WTC11 (cell line): Measurements from ENCODE around the gene ZSCAN16. TPM values are rescaled to one million over a fixed set of nuclear protein-coding genes. Genes with fewer than 3 reads are reported as not detected.

ENCODE experiments used
- ATAC-seq: fragments of 200-7000 bp; cut with Tn5 transposase; 2 replicates; pipeline ENCODE4 v1.10.0; 2021; ENCODE audit warnings: mild to moderate bottlenecking, moderate library complexity
- CTCF ChIA-PET: fragments of 300-600 bp; sonication (Branson Sonifier 250); formaldehyde crosslinking; loops from one replicate; lab custom pipeline; 2021; ENCODE audit warnings: antibody characterized with exemption; lab: Charles Lee
- POLR2A ChIA-PET: fragments of 350-600 bp; sonication (Branson Sonifier 250); formaldehyde crosslinking; loops from one replicate; lab custom pipeline; 2021; ENCODE audit warnings: antibody characterized with exemption; lab: Charles Lee
- DNase-seq: peaks from one replicate; pipeline ENCODE4 v3.0.0; 2021; ENCODE audit warnings: low spot score
- H3K27ac Mint-ChIP-seq: 2 replicates; pipeline ENCODE4 v1.8.0; 2021; ENCODE audit warnings: mixed read lengths
- H3K27me3 Mint-ChIP-seq: 2 replicates; pipeline ENCODE4 v1.8.0; 2021; ENCODE audit warnings: low read depth, mild to moderate bottlenecking, moderate library complexity, mixed read lengths
- H3K36me3 Mint-ChIP-seq: 2 replicates; pipeline ENCODE4 v1.8.0; 2021; ENCODE audit warnings: mixed read lengths
- H3K4me1 Mint-ChIP-seq: 2 replicates; pipeline ENCODE4 v1.8.0; 2022; ENCODE audit warnings: mixed read lengths
- H3K4me3 Mint-ChIP-seq: 2 replicates; pipeline ENCODE4 v1.8.0; 2021; ENCODE audit warnings: mild to moderate bottlenecking, moderate library complexity, mixed read lengths
- H3K9me3 Mint-ChIP-seq: 2 replicates; pipeline ENCODE4 v1.8.0; 2021; ENCODE audit warnings: mixed read lengths
- CBFB ChIP-seq: sonication (generic); formaldehyde crosslinking; IDR thresholded peaks from 2 replicates; pipeline ENCODE4 v1.8.1; 2022; ENCODE audit warnings: mild to moderate bottlenecking, low read depth, missing genetic modification reagents
- CREB1 ChIP-seq: sonication (generic); formaldehyde crosslinking; IDR thresholded peaks from 2 replicates; pipeline ENCODE4 v1.8.0; 2023; ENCODE audit warnings: mild to moderate bottlenecking, missing genetic modification reagents
- CREM ChIP-seq: sonication (generic); formaldehyde crosslinking; IDR thresholded peaks from 2 replicates; pipeline ENCODE4 v1.8.1; 2022; ENCODE audit warnings: mild to moderate bottlenecking, missing genetic modification reagents, moderate library complexity
- ELF4 ChIP-seq: sonication (generic); formaldehyde crosslinking; IDR thresholded peaks from 2 replicates; pipeline ENCODE4 v1.8.1; 2022; ENCODE audit warnings: low read depth, mild to moderate bottlenecking, moderate library complexity, missing genetic modification reagents
- ESRRA ChIP-seq: sonication (generic); formaldehyde crosslinking; IDR thresholded peaks from 2 replicates; pipeline ENCODE4 v1.8.1; 2022; ENCODE audit warnings: mild to moderate bottlenecking, missing genetic modification reagents, borderline replicate concordance
- FOXK1 ChIP-seq: sonication (generic); formaldehyde crosslinking; IDR thresholded peaks from 2 replicates; pipeline ENCODE4 v1.8.0; 2022; ENCODE audit warnings: mild to moderate bottlenecking, moderate library complexity, missing genetic modification reagents
- FOXP1 ChIP-seq: sonication (generic); formaldehyde crosslinking; IDR thresholded peaks from 2 replicates; pipeline ENCODE4 v1.8.0; 2022; ENCODE audit warnings: missing genetic modification reagents, mild to moderate bottlenecking, moderate library complexity, borderline replicate concordance
- GRHL2 ChIP-seq: fragments of 250-450 bp; sonication (Bioruptor Pico); IDR thresholded peaks from 2 replicates; pipeline ENCODE4 v1.8.0; 2022; ENCODE audit warnings: mild to moderate bottlenecking, moderate library complexity; ENCODE audit not compliant: insufficient replicate concordance, severe bottlenecking
- NFE2L1 ChIP-seq: sonication (generic); formaldehyde crosslinking; IDR thresholded peaks from 2 replicates; pipeline ENCODE4 v1.8.1; 2023; ENCODE audit warnings: missing genetic modification reagents
- NR2C2 ChIP-seq: sonication (generic); formaldehyde crosslinking; IDR thresholded peaks from 2 replicates; pipeline ENCODE4 v1.8.0; 2022; ENCODE audit warnings: mild to moderate bottlenecking, missing genetic modification reagents
- PRRX2 ChIP-seq: fragments of 250-450 bp; sonication (Bioruptor Pico); IDR thresholded peaks from 2 replicates; pipeline ENCODE4 v1.8.0; 2021; ENCODE audit warnings: mild to moderate bottlenecking
- SOX15 ChIP-seq: fragments of 250-450 bp; sonication (Bioruptor Pico); IDR thresholded peaks from 2 replicates; pipeline ENCODE4 v1.9.0; 2021; ENCODE audit warnings: mild to moderate bottlenecking
- ZNF138 ChIP-seq: sonication (generic); formaldehyde crosslinking; conservative IDR thresholded peaks from 2 replicates; pipeline ENCODE4 v1.8.1; 2022; ENCODE audit warnings: mild to moderate bottlenecking, moderate library complexity, missing genetic modification reagents
- ZNF423 ChIP-seq: fragments of 250-450 bp; sonication (Bioruptor Pico); IDR thresholded peaks from 2 replicates; pipeline ENCODE4 v2.1.2; 2022; ENCODE audit warnings: mild to moderate bottlenecking, moderate library complexity
- total RNA-seq: library from RNA; stranded (reverse); gene quantifications from 3 replicates; pipeline ENCODE4 v1.2.3, GENCODE V29; 2021
- TF ChIP-seq, protein P1 (sequence below): sonication (generic); formaldehyde crosslinking; IDR thresholded peaks from 2 replicates; pipeline ENCODE4 v1.8.0; 2023; ENCODE audit warnings: missing genetic modification reagents, mild to moderate bottlenecking, borderline replicate concordance
- TF ChIP-seq, protein P2 (sequence below): fragments of 250-450 bp; sonication (Bioruptor Pico); IDR thresholded peaks from 2 replicates; pipeline ENCODE4 v2.1.2; 2022; ENCODE audit warnings: mild to moderate bottlenecking, moderate library complexity
- TF ChIP-seq, protein P3 (sequence below): fragments of 250-450 bp; sonication (Bioruptor Pico); IDR thresholded peaks from 2 replicates; pipeline ENCODE4 v1.8.0; 2021; ENCODE audit warnings: mild to moderate bottlenecking
- TF ChIP-seq, protein P4 (sequence below): sonication (generic); formaldehyde crosslinking; IDR thresholded peaks from 2 replicates; pipeline ENCODE4 v1.8.1; 2023; ENCODE audit warnings: mild to moderate bottlenecking, missing genetic modification reagents
- TF ChIP-seq, protein P5 (sequence below): sonication (generic); formaldehyde crosslinking; IDR thresholded peaks from 2 replicates; pipeline ENCODE4 v1.8.1; 2022; ENCODE audit warnings: low read depth, mild to moderate bottlenecking, moderate library complexity, missing genetic modification reagents, borderline replicate concordance
- TF ChIP-seq, protein P6 (sequence below): sonication (generic); formaldehyde crosslinking; IDR thresholded peaks from 2 replicates; pipeline ENCODE4 v1.8.1; 2023; ENCODE audit warnings: mild to moderate bottlenecking, missing genetic modification reagents, moderate library complexity
- TF ChIP-seq, protein P7 (sequence below): sonication (generic); formaldehyde crosslinking; IDR thresholded peaks from 2 replicates; pipeline ENCODE4 v1.8.1; 2023; ENCODE audit warnings: mild to moderate bottlenecking, moderate library complexity, missing genetic modification reagents
- TF ChIP-seq, protein P8 (sequence below): fragments of 250-450 bp; sonication (Bioruptor Pico); IDR thresholded peaks from 2 replicates; pipeline ENCODE4 v1.9.0; 2021; ENCODE audit warnings: moderate library complexity, mild to moderate bottlenecking, inconsistent platforms, borderline replicate concordance

Gene ZSCAN16
- total RNA-seq, 1 experiment from 2014 or later: 7.1 TPM

DNA sequence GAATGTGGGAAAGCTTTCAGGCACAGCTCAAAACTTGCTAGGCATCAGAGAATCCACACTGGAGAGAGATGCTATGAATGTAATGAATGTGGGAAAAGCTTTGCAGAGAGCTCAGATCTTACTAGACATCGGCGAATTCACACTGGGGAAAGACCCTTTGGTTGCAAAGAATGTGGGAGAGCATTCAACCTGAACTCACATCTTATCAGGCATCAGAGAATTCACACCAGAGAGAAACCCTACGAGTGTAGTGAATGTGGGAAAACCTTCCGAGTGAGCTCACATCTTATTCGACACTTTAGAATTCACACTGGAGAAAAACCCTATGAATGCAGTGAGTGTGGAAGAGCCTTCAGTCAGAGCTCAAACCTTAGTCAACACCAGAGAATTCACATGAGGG lies 35.4 kb upstream of the ZSCAN16 start (continued):
- TF ChIP-seq, protein P1, sequence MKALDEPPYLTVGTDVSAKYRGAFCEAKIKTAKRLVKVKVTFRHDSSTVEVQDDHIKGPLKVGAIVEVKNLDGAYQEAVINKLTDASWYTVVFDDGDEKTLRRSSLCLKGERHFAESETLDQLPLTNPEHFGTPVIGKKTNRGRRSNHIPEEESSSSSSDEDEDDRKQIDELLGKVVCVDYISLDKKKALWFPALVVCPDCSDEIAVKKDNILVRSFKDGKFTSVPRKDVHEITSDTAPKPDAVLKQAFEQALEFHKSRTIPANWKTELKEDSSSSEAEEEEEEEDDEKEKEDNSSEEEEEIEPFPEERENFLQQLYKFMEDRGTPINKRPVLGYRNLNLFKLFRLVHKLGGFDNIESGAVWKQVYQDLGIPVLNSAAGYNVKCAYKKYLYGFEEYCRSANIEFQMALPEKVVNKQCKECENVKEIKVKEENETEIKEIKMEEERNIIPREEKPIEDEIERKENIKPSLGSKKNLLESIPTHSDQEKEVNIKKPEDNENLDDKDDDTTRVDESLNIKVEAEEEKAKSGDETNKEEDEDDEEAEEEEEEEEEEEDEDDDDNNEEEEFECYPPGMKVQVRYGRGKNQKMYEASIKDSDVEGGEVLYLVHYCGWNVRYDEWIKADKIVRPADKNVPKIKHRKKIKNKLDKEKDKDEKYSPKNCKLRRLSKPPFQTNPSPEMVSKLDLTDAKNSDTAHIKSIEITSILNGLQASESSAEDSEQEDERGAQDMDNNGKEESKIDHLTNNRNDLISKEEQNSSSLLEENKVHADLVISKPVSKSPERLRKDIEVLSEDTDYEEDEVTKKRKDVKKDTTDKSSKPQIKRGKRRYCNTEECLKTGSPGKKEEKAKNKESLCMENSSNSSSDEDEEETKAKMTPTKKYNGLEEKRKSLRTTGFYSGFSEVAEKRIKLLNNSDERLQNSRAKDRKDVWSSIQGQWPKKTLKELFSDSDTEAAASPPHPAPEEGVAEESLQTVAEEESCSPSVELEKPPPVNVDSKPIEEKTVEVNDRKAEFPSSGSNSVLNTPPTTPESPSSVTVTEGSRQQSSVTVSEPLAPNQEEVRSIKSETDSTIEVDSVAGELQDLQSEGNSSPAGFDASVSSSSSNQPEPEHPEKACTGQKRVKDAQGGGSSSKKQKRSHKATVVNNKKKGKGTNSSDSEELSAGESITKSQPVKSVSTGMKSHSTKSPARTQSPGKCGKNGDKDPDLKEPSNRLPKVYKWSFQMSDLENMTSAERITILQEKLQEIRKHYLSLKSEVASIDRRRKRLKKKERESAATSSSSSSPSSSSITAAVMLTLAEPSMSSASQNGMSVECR (CRISPR knock-in tag): no peak
- TF ChIP-seq, protein P2, sequence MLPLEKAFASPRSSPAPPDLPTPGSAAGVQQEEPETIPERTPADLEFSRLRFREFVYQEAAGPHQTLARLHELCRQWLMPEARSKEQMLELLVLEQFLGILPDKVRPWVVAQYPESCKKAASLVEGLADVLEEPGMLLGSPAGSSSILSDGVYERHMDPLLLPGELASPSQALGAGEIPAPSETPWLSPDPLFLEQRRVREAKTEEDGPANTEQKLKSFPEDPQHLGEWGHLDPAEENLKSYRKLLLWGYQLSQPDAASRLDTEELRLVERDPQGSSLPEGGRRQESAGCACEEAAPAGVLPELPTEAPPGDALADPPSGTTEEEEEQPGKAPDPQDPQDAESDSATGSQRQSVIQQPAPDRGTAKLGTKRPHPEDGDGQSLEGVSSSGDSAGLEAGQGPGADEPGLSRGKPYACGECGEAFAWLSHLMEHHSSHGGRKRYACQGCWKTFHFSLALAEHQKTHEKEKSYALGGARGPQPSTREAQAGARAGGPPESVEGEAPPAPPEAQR (CRISPR knock-in tag): no peak
- TF ChIP-seq NR2C2 (no peak), NFE2L1 (CRISPR knock-in tag) (no peak), CBFB (CRISPR knock-in tag) (no peak), FOXP1 (no peak), ELF4 (CRISPR knock-in tag) (no peak), ESRRA (CRISPR knock-in tag) (no peak), ZNF423 (no peak), FOXK1 (CRISPR knock-in tag) (no peak), CREB1 (CRISPR knock-in tag) (no peak)
- TF ChIP-seq, protein P3, sequence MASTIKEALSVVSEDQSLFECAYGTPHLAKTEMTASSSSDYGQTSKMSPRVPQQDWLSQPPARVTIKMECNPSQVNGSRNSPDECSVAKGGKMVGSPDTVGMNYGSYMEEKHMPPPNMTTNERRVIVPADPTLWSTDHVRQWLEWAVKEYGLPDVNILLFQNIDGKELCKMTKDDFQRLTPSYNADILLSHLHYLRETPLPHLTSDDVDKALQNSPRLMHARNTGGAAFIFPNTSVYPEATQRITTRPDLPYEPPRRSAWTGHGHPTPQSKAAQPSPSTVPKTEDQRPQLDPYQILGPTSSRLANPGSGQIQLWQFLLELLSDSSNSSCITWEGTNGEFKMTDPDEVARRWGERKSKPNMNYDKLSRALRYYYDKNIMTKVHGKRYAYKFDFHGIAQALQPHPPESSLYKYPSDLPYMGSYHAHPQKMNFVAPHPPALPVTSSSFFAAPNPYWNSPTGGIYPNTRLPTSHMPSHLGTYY (CRISPR knock-in tag): no peak
- TF ChIP-seq, protein P4, sequence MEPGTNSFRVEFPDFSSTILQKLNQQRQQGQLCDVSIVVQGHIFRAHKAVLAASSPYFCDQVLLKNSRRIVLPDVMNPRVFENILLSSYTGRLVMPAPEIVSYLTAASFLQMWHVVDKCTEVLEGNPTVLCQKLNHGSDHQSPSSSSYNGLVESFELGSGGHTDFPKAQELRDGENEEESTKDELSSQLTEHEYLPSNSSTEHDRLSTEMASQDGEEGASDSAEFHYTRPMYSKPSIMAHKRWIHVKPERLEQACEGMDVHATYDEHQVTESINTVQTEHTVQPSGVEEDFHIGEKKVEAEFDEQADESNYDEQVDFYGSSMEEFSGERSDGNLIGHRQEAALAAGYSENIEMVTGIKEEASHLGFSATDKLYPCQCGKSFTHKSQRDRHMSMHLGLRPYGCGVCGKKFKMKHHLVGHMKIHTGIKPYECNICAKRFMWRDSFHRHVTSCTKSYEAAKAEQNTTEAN (CRISPR knock-in tag): no peak
- TF ChIP-seq, protein P5, sequence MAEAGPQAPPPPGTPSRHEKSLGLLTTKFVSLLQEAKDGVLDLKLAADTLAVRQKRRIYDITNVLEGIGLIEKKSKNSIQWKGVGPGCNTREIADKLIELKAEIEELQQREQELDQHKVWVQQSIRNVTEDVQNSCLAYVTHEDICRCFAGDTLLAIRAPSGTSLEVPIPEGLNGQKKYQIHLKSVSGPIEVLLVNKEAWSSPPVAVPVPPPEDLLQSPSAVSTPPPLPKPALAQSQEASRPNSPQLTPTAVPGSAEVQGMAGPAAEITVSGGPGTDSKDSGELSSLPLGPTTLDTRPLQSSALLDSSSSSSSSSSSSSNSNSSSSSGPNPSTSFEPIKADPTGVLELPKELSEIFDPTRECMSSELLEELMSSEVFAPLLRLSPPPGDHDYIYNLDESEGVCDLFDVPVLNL (CRISPR knock-in tag): no peak
- TF ChIP-seq, protein P6, sequence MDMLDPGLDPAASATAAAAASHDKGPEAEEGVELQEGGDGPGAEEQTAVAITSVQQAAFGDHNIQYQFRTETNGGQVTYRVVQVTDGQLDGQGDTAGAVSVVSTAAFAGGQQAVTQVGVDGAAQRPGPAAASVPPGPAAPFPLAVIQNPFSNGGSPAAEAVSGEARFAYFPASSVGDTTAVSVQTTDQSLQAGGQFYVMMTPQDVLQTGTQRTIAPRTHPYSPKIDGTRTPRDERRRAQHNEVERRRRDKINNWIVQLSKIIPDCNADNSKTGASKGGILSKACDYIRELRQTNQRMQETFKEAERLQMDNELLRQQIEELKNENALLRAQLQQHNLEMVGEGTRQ (CRISPR knock-in tag): no peak

DNA sequence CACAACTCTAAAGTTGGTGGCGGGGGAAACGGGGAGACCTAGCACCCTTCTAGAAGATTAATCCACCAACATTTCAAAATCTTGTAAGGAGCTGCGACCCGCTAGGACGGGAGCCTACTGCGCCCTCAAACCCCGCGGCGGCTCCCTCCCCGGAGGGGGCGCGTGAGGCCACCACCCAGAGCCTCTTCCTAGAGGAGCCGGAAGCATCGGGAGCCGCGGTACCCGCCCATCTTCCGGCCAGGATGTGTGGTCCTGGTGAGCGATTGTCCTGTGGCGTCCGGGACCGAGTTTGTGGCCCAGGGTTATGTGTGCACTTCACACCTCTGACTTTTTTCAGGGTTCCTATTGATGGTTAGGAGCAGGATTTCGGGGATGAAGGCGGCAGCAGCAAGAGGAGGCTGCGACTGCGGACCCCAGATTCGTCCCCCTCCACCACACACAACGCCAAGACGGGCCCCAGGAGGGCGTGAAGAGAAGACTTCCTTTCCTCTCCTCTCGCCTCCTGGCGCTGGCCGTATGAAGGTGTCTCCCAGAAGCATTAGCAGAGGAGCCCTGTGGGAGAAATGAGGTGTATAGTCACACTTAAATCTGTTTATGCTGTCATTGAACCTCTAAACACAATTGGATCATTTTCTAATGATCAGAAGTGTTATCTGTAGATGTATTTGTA lies 33.4 kb upstream of the ZSCAN16 start:
- H3K4me3 Mint-ChIP-seq: no peak overlapping the region; the same call in 1 of the 2 replicates
- H3K4me1 Mint-ChIP-seq: no peaks in the 10 kb centered on the region
- no peak overlapping the region for H3K27ac Mint-ChIP-seq
- CTCF ChIA-PET: no interaction called here
- peaks cover 36% of the 10 kb centered on the region for H3K9me3 Mint-ChIP-seq
- POLR2A ChIA-PET: no interaction called here
- ATAC-seq (no peak), DNase-seq (no peak)
- H3K36me3 Mint-ChIP-seq: peaks cover 53% of the 10 kb centered on the region
- no peaks in the 10 kb centered on the region; the same call in 1 of the 2 replicates for H3K27me3 Mint-ChIP-seq
- TF ChIP-seq, protein P7, sequence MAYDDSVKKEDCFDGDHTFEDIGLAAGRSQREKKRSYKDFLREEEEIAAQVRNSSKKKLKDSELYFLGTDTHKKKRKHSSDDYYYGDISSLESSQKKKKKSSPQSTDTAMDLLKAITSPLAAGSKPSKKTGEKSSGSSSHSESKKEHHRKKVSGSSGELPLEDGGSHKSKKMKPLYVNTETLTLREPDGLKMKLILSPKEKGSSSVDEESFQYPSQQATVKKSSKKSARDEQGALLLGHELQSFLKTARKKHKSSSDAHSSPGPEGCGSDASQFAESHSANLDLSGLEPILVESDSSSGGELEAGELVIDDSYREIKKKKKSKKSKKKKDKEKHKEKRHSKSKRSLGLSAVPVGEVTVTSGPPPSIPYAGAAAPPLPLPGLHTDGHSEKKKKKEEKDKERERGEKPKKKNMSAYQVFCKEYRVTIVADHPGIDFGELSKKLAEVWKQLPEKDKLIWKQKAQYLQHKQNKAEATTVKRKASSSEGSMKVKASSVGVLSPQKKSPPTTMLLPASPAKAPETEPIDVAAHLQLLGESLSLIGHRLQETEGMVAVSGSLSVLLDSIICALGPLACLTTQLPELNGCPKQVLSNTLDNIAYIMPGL (CRISPR knock-in tag): no peak
- TF ChIP-seq, protein P4 (CRISPR knock-in tag): no peak
- TF ChIP-seq PRRX2 (CRISPR knock-in tag): no peak
- no peak for TF ChIP-seq ZNF138 (CRISPR knock-in tag)
- no peak for TF ChIP-seq CREM (CRISPR knock-in tag)
- TF ChIP-seq SOX15: no peak
- no peak for TF ChIP-seq GRHL2 (CRISPR knock-in tag)
- TF ChIP-seq, protein P8, sequence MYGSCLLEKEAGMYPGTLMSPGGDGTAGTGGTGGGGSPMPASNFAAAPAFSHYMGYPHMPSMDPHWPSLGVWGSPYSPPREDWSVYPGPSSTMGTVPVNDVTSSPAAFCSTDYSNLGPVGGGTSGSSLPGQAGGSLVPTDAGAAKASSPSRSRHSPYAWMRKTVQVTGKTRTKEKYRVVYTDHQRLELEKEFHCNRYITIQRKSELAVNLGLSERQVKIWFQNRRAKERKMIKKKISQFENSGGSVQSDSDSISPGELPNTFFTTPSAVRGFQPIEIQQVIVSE (CRISPR knock-in tag): no peak
